ENCODE measurements around the gene KEAP1.

DNA sequence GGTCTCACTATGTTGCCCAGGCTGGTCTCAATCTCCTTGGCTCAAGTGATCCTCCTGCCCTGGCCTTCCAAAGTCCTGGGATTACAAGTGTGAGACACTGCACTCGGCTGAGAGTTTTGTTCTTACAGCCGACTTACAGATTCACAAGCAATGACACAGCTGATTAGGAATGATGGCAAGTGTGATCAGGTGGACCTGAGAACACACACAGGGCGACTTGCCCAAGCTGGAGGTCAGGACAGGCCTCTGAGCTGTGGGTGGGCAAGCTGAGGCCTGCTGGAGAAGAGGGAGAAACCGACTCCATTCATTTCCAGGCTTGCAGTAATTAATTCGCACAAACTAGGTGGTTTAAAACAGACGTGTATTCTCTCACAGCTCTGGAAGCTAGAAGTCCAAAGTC is 32.5 kb upstream of the KEAP1 start:
- TF ChIP-seq, protein P1, sequence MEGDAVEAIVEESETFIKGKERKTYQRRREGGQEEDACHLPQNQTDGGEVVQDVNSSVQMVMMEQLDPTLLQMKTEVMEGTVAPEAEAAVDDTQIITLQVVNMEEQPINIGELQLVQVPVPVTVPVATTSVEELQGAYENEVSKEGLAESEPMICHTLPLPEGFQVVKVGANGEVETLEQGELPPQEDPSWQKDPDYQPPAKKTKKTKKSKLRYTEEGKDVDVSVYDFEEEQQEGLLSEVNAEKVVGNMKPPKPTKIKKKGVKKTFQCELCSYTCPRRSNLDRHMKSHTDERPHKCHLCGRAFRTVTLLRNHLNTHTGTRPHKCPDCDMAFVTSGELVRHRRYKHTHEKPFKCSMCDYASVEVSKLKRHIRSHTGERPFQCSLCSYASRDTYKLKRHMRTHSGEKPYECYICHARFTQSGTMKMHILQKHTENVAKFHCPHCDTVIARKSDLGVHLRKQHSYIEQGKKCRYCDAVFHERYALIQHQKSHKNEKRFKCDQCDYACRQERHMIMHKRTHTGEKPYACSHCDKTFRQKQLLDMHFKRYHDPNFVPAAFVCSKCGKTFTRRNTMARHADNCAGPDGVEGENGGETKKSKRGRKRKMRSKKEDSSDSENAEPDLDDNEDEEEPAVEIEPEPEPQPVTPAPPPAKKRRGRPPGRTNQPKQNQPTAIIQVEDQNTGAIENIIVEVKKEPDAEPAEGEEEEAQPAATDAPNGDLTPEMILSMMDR (IDR thresholded peaks at IDR 0.05): no peak
- TF ChIP-seq POLR2A (IDR thresholded peaks at IDR 0.05): no peak
